Activated naive CD4-positive, alpha-beta T cell (primary cell): ENCODE results near the gene TTC28.
"Not testable (repeated sequence)": the region's sequence is repeated elsewhere in the genome, so short reads cannot be mapped to it uniquely, and the experiment has no call there.

ENCODE experiments used
- DNase-seq, 4 experiments: peaks; one replicate each; lab custom pipeline; 2025; lab: John Stamatoyannopoulos, UW

The TTC28 gene

GRCh38 chr22:28406246-28406645 is 273.4 kb downstream of the TTC28 start:
- DNase-seq: no peak

GRCh38 chr22:28405588-28405987 is 274.1 kb downstream of the TTC28 start:
- no peak for DNase-seq

- DNase-seq: no peak
These were observed 277.1 kb downstream of the TTC28 start for GRCh38 chr22:28402539-28402938.

- DNase-seq: no peak
These were observed 277.6 kb downstream of the TTC28 start for GRCh38 chr22:28402060-28402459.

GRCh38 chr22:28398981-28399380 is 280.7 kb downstream of the TTC28 start:
- no peak for DNase-seq

GRCh38 chr22:28398355-28398754 is 281.3 kb downstream of the TTC28 start:
- DNase-seq: no peak

GRCh38 chr22:28397306-28397705 is 282.3 kb downstream of the TTC28 start:
- no peak for DNase-seq

GRCh38 chr22:28395920-28396753 is 283.5 kb downstream of the TTC28 start:
- no peak for DNase-seq

- no peak for DNase-seq
These were observed 284.1 kb downstream of the TTC28 start for GRCh38 chr22:28395520-28395919.

GRCh38 chr22:28394513-28395110 is 285.0 kb downstream of the TTC28 start:
- DNase-seq: no peak

- no peak for DNase-seq
These were observed 298.0 kb downstream of the TTC28 start for GRCh38 chr22:28381429-28382167.

GRCh38 chr22:28379951-28380350 is 299.7 kb downstream of the TTC28 start:
- no peak for DNase-seq

GRCh38 chr22:28379075-28379779 is 300.4 kb downstream of the TTC28 start:
- no peak for DNase-seq

- no peak for DNase-seq
These were observed 303.7 kb downstream of the TTC28 start for GRCh38 chr22:28375761-28376534.

- DNase-seq: no peak
These were observed 305.8 kb downstream of the TTC28 start for GRCh38 chr22:28373831-28374230.

- no peak for DNase-seq
These were observed 309.8 kb downstream of the TTC28 start for GRCh38 chr22:28369854-28370253.

- DNase-seq: no peak
These were observed 312.8 kb downstream of the TTC28 start for GRCh38 chr22:28366856-28367255.

- DNase-seq: no peak
These were observed 314.3 kb downstream of the TTC28 start for GRCh38 chr22:28365371-28365770.

- not testable (repeated sequence) for DNase-seq
These were observed 315.5 kb downstream of the TTC28 start for GRCh38 chr22:28364105-28364504.

- no peak for DNase-seq
These were observed 318.7 kb downstream of the TTC28 start for GRCh38 chr22:28360939-28361338.

- no peak for DNase-seq
These were observed 321.3 kb downstream of the TTC28 start for GRCh38 chr22:28358312-28358711.
